OCI-LY7 (cell line): ENCODE results near the gene KRTCAP2. TPM values are rescaled to one million over a fixed set of nuclear protein-coding genes. Genes with fewer than 3 reads are reported as not detected.

ENCODE experiments used
- BruUV-seq: library from RNA; stranded (reverse); fragments of 400-500 nt; replicated peaks from 2 replicates; lab custom pipeline; 2021; lab: Mats Ljungman, UMichigan
- CTCF ChIA-PET: fragments of 300-600 bp; sonication (Branson Sonifier 250); formaldehyde crosslinking; loops from one replicate; lab custom pipeline; 2022; ENCODE audit warnings: antibody characterized with exemption; ENCODE audit not compliant: unreplicated experiment; lab: Charles Lee
- POLR2A ChIA-PET: fragments of 300-600 bp; sonication (Branson Sonifier 250); formaldehyde crosslinking; loops from one replicate; lab custom pipeline; 2022; ENCODE audit warnings: antibody characterized with exemption; lab: Charles Lee
- DNase-seq: peaks from one replicate; pipeline ENCODE4 v3.0.0-alpha.2; 2015; ENCODE audit warnings: low spot score
- H2AFZ ChIP-seq: fragments of 200-600 bp; sonication (generic), shearing (Covaris generic); 2 replicates; pipeline ENCODE4 v1.6.1; 2014; ENCODE audit warnings: mild to moderate bottlenecking, antibody characterized with exemption, low read length, moderate library complexity
- H3K27ac ChIP-seq: fragments of 200-600 bp; sonication (generic); 2 replicates; pipeline ENCODE4 v1.5.1; 2014; ENCODE audit warnings: mixed run types, low read depth, mild to moderate bottlenecking, moderate library complexity, low read length, inconsistent platforms; ENCODE audit not compliant: poor library complexity, severe bottlenecking
- H3K36me3 ChIP-seq: fragments of 200-600 bp; sonication (generic); 2 replicates; pipeline ENCODE4 v1.6.1; 2014; ENCODE audit warnings: mild to moderate bottlenecking, antibody characterized with exemption, low read length, moderate library complexity, mixed read lengths; ENCODE audit not compliant: insufficient read depth
- H3K4me1 ChIP-seq: fragments of 200-600 bp; sonication (generic); 2 replicates; pipeline ENCODE4 v1.5.1; 2014; ENCODE audit warnings: mild to moderate bottlenecking, low read length; ENCODE audit not compliant: insufficient read depth, poor library complexity, severe bottlenecking
- H3K4me2 ChIP-seq: fragments of 200-600 bp; sonication (generic); 2 replicates; pipeline ENCODE4 v1.6.1; 2014; ENCODE audit warnings: mild to moderate bottlenecking, low read length
- H3K4me3 ChIP-seq: fragments of 200-600 bp; sonication (generic); 2 replicates; pipeline ENCODE4 v1.5.1; 2014; ENCODE audit warnings: mild to moderate bottlenecking, low read depth, low read length; ENCODE audit not compliant: poor library complexity, severe bottlenecking
- H3K79me2 ChIP-seq: fragments of 200-600 bp; sonication (generic); 2 replicates; pipeline ENCODE4 v1.6.1; 2016; ENCODE audit warnings: low read depth, mild to moderate bottlenecking, low read length, moderate library complexity, mixed read lengths; ENCODE audit not compliant: insufficient read depth
- H3K9me2 ChIP-seq: fragments of 200-600 bp; sonication (generic); 2 replicates; pipeline ENCODE4 v1.6.1; 2016; ENCODE audit warnings: mild to moderate bottlenecking, low read length, mixed read lengths; ENCODE audit not compliant: insufficient read depth
- H3K9me3 ChIP-seq: fragments of 200-600 bp; sonication (generic); 2 replicates; pipeline ENCODE4 v1.6.1; 2014; ENCODE audit warnings: mild to moderate bottlenecking, mixed run types, low read length, mixed read lengths
- H4K20me1 ChIP-seq: fragments of 200-600 bp; sonication (generic); 2 replicates; pipeline ENCODE4 v1.6.1; 2014; ENCODE audit warnings: mild to moderate bottlenecking, antibody characterized with exemption, low read length, moderate library complexity, mixed read lengths; ENCODE audit not compliant: insufficient read depth
- EZH2phosphoT487 ChIP-seq: fragments of 200-600 bp; sonication (generic); IDR thresholded peaks from 2 replicates; pipeline ENCODE4 v1.6.1; 2018; ENCODE audit warnings: low read depth, borderline replicate concordance, mild to moderate bottlenecking, mixed run types, antibody characterized with exemption, low read length, moderate library complexity, mixed read lengths
- intact Hi-C: fragments of 100-400 bp; cut with micrococcal nuclease; formaldehyde crosslinking; loops from one replicate; pipeline ENCODE4 v1.10.0; 2022; ENCODE audit not compliant: unreplicated experiment
- total RNA-seq, 2 experiments: library from RNA; depleted of rRNA in 1 of 2; stranded (reverse); fragments of >200 nt in 1 of 2; shearing (Covaris generic) in 1 of 2; gene quantifications; 2 replicates each; pipeline ENCODE4 v1.2.3, GENCODE V29; 2014 to 2022
- TF ChIP-seq, protein P1 (sequence below): fragments of 200-600 bp; sonication (generic); conservative IDR thresholded peaks from 2 replicates; pipeline ENCODE4 v1.5.1; 2014; ENCODE audit warnings: mild to moderate bottlenecking, antibody characterized with exemption, low read length, moderate library complexity, mixed read lengths

KRTCAP2 gene
- total RNA-seq, 2 experiments from 2014 or later: 128 to 141 TPM

DNA sequence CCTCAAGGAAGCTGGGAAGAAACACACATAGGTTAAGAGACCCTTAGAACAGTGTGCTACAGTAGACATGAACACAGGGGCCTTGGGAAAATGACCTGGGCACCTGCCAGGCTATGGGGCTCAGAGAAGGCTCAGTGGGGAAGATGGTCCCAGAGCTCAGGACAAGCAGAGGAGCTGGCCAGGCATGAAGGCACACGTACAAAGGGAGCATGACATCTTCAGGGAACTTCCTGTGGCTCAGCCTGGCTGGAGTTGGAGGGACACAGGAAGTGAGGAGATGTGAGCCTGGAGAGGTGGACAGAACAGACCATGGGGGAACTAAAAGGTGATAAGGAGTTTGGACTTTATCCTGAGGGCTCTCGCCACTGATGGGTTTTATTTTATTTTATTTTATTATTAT is 41.2 kb downstream of the KRTCAP2 start:
- intact Hi-C loops: no loop called here
- BruUV-seq: no TSS peak

DNA sequence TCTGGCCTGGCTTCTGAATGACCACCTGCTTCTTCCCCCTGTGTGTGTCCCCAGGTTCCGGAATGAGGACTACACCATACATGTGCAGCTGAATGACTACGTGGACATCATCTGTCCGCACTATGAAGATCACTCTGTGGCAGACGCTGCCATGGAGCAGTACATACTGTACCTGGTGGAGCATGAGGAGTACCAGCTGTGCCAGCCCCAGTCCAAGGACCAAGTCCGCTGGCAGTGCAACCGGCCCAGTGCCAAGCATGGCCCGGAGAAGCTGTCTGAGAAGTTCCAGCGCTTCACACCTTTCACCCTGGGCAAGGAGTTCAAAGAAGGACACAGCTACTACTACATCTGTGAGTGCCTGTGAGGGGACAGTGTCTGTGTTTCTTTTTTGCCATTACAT is 41.8 kb downstream of the KRTCAP2 start:
- no peak for DNase-seq
- Histone ChIP-seq H3K79me2 (no peaks in the 10 kb centered on the region; the same call in 1 of the 2 replicates), H3K4me3 (no peak overlapping the region), H3K4me1 (peaks cover 12% of the 10 kb centered on the region), H3K9me2 (no peaks in the 10 kb centered on the region), H3K9me3 (no peaks in the 10 kb centered on the region), H2AFZ (no peak overlapping the region), H4K20me1 (no peaks in the 10 kb centered on the region), H3K36me3 (no peaks in the 10 kb centered on the region), H3K27ac (no peak overlapping the region), H3K4me2 (no peak overlapping the region)
- BruUV-seq: no TSS peak
- CTCF ChIA-PET: no interaction called here
- POLR2A ChIA-PET: no interaction called here
- TF ChIP-seq EZH2phosphoT487: no peak
- TF ChIP-seq, protein P1, sequence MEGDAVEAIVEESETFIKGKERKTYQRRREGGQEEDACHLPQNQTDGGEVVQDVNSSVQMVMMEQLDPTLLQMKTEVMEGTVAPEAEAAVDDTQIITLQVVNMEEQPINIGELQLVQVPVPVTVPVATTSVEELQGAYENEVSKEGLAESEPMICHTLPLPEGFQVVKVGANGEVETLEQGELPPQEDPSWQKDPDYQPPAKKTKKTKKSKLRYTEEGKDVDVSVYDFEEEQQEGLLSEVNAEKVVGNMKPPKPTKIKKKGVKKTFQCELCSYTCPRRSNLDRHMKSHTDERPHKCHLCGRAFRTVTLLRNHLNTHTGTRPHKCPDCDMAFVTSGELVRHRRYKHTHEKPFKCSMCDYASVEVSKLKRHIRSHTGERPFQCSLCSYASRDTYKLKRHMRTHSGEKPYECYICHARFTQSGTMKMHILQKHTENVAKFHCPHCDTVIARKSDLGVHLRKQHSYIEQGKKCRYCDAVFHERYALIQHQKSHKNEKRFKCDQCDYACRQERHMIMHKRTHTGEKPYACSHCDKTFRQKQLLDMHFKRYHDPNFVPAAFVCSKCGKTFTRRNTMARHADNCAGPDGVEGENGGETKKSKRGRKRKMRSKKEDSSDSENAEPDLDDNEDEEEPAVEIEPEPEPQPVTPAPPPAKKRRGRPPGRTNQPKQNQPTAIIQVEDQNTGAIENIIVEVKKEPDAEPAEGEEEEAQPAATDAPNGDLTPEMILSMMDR: no peak
- intact Hi-C loops: no loop called here

More for the DNA sequence above, 41.2 kb downstream of the KRTCAP2 start:
- Histone ChIP-seq H3K9me2 (no peaks in the 10 kb centered on the region), H3K9me3 (no peaks in the 10 kb centered on the region), H3K4me1 (peaks cover 16% of the 10 kb centered on the region), H3K4me2 (no peak overlapping the region), H3K4me3 (no peak overlapping the region), H3K79me2 (no peaks in the 10 kb centered on the region; the same call in 1 of the 2 replicates), H3K27ac (no peak overlapping the region), H4K20me1 (no peaks in the 10 kb centered on the region), H3K36me3 (no peaks in the 10 kb centered on the region), H2AFZ (no peak overlapping the region)
- no peak for DNase-seq
- ChIA-PET CTCF (no interaction called here), POLR2A (no interaction called here)
- no peak for TF ChIP-seq EZH2phosphoT487
- TF ChIP-seq, protein P1: no peak

DNA sequence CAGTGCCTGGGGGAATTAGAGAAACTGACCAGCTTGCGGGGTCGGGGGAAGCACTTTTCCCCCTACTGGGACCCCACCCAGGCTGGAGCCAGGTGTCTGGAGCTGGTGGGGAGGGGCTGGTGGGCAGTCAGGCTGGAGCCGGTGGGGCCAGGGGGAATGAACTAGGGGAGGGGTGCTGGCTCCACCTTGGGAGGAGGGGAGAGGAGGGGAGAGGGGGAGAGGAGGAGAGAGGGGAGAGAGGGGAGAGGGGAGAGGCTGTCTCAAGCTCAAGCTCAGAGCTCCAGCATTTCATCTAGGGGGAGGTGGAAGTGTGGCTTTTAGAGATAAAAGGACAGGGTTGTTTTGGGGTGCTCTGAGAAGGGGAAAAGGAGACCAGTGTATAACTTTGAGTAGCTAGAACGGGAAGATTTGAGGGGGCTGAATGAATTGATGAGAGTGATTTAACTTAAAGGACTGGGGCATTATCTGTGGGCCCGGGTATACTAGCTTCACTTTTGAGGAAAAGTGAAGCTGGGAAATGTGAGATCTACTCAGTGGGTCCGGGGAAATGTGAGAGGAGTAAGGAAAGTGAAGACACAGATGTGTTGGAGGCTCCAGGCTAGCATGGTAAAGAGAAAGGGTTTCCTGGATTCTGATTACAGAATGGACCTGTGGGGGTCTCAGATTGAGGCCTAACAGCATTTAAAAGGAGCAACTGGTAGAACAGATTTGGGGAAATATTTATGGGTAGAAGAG is 42.7 kb downstream of the KRTCAP2 start:
- intact Hi-C loops: no loop called here
- TF ChIP-seq EZH2phosphoT487: no peak
- TF ChIP-seq, protein P1: no peak
- Histone ChIP-seq H3K4me1 (peaks cover 12% of the 10 kb centered on the region), H3K27ac (no peak overlapping the region), H3K79me2 (no peaks in the 10 kb centered on the region; the same call in 1 of the 2 replicates), H3K9me2 (no peaks in the 10 kb centered on the region), H4K20me1 (no peaks in the 10 kb centered on the region), H3K4me3 (no peak overlapping the region), H3K36me3 (no peaks in the 10 kb centered on the region), H3K4me2 (no peak overlapping the region), H3K9me3 (no peaks in the 10 kb centered on the region), H2AFZ (no peak overlapping the region)
- DNase-seq: no peak
- no TSS peak for BruUV-seq
- ChIA-PET CTCF (no interaction called here), POLR2A (no interaction called here)
